Left ventricle myocardium superior (tissue), 1 donor: ENCODE results near the gene TEX9. TPM values are rescaled to one million over a fixed set of nuclear protein-coding genes. Genes with fewer than 3 reads are reported as not detected.
"Not testable (repeated sequence)": the region's sequence is repeated elsewhere in the genome, so short reads cannot be mapped to it uniquely, and the experiment has no call there.

Source experiments
- ATAC-seq: fragments of 200-7000 bp; cut with Tn5 transposase; one replicate; pipeline ENCODE4 v1.9.1; 2020; ENCODE audit warnings: mild to moderate bottlenecking, moderate library complexity
- DNase-seq: peaks from one replicate; pipeline ENCODE4 v3.0.0-alpha.2; 2020
- intact Hi-C: fragments of 100-400 bp; cut with micrococcal nuclease; formaldehyde crosslinking; loops from one replicate; pipeline ENCODE4 v1.11.0; 2022
- long read RNA-seq: library from polyadenylated mRNA; unstranded; transcript quantifications from one replicate; pipeline ENCODE4 v2.0.0, GENCODE V29; 2021
- total RNA-seq: library from RNA; stranded (reverse); fragmentation: NEBNext Ultra II Directional; extraction: Animal tissue kit (Norgen Biotek cat#: 25700); gene quantifications from one replicate; pipeline ENCODE4 v1.2.1, GENCODE V29; 2021
- donor health status: DM: no; HTN: yes; CAD: no; lungs with severe emphysema.

TEX9 gene
- total RNA-seq = 0.40 TPM
- long read RNA-seq = 0 reads

DNA sequence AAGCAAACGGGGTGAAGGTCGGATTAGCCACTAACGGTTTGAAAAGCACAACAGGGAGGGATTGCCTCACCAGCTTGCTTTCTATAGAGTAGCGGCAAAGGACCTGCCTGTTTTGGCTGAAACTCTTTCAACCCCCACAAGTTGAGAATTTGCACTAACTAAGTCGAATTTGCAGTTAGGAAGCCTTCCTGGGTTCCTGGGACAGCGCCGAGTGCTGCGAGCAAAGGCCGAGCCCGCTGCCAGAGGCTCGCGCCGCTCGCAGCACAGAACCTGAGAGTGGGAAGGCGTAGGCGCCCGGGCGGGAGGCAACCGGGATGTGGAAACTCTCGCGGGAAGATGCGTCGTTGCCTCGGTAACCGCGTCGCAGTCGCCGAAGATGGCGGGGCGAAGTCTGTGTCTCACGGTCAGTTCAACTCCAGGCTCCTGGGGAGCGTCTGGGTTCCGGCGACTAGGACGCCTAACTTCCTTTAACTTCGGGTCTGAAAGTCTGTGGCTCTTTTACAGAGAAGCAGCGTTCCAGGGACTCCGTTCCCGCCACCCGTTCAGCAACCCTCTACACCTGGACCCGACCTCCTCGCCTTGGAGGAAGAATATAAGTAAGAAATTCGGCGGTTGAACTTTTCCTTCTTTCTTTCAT is at the start of gene TEX9:
Gene TEX9, plus strand, starts transcription at position 352 of the 637 bp plus-strand sequence. Its CDS starts 25 bp downstream, at position 377.
- DNase-seq (peak; percentile 90), ATAC-seq (peak; percentile 100)
- intact Hi-C loops = no loop called here

DNA sequence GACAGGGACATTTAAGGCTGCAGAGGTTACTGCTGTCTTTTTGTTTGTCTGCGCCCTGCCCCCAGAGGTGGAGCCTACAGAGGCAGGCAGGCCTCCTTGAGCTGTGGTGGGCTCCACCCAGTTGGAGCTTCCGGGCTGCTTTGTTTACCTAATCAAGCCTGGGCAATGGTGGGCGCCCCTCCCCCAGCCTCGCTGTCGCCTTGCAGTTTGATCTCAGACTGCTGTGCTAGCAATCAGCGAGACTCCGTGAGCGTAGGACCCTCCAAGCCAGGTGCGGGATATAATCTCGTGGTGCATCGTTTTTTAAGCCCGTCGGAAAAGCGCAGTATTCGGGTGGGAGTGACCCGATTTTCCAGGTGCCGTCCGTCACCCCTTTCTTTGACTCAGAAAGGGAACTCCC is 48.7 kb upstream of the TEX9 start:
- intact Hi-C loops, ATAC-seq, DNase-seq: not testable (repeated sequence)

DNA sequence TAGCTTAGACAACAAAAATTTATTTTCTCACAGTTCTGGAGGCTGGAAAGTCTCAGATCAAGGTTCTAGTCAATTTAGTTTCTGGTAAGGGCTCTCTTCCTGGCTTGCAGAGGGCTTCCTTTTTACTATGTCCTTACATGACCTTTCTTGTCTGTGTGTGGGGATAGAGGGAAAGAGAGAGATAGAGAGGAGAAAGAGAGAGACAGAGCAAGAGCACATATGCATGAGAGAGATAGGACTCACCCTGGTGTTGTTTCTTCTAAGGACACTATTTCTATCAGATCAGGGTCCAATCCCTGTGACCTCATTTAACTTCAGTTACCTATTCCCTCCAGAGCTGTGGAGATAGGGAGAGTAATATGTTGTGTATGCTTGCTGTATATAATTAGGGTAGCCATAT is 44.9 kb upstream of the TEX9 start:
- intact Hi-C loops = no loop called here
- no peak for DNase-seq
- no peak for ATAC-seq

DNA sequence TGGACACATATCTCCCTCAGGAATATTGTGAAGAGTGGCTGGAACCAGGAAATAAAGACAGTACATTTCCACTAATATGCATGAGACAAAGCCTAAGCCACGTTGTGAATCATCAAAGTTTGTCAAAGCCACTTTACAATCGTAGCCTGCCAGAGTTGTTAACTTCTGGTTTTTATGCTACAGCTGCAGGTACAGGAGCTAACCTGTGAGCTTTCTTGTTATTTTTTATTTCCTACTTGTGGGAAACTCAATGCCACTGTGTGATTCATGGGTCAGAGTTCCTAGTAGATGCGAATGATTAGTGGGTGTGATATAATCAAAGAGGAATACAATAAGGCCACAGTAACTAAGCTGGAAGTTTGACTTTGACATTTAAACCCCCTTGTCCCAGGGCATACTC is 44.4 kb upstream of the TEX9 start:
- ATAC-seq = no peak
- intact Hi-C loops = no loop called here
- no peak for DNase-seq

DNA sequence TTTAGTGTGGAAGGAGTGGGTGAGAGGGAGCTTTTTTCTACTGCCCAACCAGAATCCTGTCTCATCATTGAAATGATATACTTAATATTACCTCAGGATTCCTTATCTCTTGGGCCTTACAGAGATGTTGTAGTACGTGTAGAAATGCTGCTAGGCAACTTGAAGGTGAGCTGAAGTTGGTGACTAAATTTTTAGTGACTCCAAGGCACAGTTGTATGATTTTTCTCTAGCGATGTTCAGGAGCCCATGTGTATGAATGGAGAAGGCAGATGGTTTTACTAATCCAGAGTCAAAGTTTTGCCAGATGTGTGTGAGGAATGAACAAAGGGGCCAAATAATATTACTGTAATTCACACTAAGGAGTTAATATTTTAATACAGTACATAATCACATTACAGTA is 42.8 kb upstream of the TEX9 start:
- no peak for DNase-seq
- intact Hi-C loops = no loop called here
- no peak for ATAC-seq

DNA sequence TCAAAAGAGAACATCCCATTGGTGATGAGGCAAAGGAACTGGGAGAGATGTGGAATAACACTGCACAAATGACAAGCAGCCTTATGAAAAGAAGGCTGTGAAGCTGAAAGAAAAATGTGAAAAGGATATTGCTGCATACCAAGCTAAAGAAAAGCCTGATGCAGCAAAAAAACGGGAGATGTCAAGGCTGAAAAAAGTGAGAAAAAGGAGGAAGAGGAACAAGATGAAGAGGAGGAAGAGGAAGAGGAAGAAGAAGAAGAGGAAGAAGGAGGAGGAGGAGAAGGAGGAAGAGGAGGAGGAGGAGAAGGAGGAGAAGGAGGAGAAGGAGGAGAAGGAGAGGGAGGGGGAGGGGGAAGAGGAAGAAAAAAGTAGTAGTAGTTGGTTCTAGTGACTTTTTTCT is 41.8 kb upstream of the TEX9 start:
- DNase-seq = no peak
- no peak for ATAC-seq
- intact Hi-C loops = no loop called here

DNA sequence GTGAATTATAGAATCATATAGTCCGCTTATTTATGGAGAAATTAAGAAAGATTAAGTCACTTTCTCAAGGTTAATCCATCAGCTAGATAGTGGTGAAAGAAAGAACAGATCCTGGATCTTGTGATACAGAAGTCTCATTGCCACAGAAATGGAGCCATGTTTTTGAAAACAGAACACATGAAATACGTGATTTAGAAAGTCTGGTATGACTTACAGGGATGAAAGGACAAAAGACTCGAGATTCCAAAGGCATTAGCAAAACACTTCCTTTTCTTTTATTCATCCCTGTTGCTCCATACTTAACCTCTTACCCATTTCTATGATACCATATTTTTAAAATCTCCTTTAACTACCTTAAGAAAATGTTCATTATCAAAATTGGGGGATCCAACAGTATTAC is 40.0 kb upstream of the TEX9 start:
- intact Hi-C loops = no loop called here
- ATAC-seq (no peak), DNase-seq (no peak)

DNA sequence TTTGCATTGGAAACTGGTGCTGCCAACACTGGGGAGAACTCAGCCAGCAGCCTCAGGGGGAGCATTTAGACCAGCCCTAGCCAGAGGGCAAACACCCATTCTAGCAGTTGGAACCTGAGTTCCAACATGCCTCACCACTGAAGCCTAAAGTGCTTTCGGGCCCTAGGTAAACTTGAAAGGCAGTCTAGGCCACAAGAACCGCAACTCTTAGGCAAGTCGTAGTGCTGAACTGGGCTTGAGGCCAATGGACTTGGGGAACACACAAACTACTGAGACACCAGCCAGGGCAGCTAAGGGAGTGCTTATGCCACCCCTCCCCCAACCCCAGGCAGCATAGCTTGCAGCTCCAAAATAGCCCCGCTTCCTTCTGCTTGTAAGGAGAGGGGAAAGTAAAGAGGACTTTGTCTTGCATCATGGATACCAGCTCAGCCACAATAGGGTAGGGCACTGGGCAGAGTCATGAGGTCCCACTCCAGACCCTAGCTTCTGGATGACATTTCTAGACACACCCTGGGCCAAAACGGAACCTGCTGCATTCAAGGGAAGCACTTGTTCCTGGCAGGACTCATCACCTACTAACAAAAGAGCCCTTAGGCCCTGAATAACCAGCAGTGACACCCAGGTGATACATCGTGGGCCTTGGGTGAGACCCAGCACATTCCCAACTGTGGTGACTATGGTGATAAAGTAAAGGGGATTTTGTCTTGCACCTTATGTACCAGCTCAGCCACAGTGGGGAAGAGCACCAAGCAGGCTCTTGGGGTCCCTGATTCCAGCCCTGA is 37.3 kb upstream of the TEX9 start:
- DNase-seq = no peak
- ATAC-seq = no peak
- intact Hi-C loops = no loop called here

DNA sequence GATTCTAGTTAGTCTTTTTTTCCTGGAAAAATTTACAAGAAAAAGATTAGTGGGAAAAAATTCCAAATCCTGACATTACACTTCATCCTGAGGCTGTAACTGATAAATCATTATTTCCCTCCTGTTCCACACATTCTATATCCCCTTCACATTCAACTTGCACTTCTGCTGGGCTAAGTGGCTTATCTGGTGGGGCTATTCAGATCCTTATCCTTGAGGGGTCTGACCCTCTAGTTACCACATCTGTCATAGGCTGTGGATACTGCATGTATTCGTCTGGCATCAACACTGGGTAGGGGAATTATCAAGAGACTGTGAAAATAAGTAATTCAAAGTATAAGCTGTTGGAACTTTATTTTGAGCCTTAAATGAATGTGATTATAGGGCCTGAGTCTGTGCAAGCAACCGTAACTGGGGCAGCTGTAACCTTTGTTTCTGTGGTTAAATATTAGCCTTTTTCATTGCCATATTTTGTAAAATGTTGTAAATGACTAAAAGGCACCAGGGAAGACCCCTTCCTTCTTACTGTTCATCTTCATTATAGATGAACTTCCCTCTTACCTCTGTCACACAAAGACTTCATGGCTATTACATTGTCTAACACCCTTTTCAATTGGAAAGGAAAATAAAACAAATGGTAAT is 28.0 kb upstream of the TEX9 start:
- DNase-seq (no peak), ATAC-seq (no peak)
- intact Hi-C loops = no loop called here

DNA sequence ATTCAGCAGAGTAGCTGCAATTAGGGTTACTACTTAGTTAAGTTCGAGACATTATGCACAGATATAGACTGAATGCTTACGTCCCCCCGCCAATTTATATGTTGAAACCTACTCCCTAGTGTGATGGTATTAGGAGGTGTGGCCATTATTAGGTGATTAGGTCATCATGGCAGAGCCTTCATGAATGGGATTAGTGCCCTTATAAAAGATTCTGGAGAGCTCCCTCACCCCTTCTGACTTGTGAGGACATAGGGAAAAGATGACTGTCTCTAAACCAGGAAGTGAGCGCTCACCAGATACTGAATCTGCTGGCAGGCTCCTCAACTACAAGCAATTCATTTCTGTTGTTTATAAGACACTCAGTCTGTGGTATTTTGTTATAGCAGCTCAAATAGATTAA is 25.6 kb upstream of the TEX9 start:
- intact Hi-C loops = no loop called here
- DNase-seq = no peak
- ATAC-seq = no peak

DNA sequence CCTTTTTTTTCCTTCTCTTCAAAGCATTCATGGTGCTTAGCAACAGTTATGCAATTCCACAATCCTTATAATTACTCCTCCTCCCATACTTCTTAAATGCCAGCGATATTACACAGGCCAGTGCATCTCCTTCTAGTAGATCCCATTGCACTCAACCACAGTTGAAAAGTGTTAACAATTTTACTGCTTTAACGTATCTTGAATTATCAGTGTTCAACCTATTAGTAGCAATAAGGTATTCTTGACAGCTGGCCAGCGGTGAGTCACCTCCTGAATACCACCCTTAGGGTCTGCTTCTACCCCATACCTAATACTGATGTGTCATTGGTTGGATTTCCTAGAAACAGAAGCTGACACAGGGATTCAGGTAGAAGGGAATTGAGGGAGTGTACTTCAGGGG is 24.0 kb upstream of the TEX9 start:
- no peak for DNase-seq
- no peak for ATAC-seq
- intact Hi-C loops = no loop called here

DNA sequence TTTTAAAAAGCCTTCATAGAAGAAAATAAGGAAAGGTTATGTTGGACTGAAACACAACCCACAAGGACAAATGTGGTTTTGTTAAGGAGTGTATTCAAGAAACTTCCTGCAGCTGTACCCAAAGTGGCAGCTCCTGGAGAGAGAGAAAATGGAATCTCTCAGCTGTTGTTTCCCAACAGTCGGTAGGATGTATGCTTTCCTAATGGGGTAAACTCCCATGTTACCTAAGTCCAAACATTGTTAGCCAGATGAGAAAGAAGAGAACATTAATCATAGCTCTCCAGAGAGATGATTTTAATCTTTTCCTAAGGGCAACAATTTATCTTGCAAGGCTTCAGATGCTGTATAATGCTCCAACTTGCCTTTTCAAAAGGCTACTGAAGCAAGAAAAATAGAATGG is 22.6 kb upstream of the TEX9 start:
- DNase-seq (no peak), ATAC-seq (no peak)
- intact Hi-C loops = no loop called here

DNA sequence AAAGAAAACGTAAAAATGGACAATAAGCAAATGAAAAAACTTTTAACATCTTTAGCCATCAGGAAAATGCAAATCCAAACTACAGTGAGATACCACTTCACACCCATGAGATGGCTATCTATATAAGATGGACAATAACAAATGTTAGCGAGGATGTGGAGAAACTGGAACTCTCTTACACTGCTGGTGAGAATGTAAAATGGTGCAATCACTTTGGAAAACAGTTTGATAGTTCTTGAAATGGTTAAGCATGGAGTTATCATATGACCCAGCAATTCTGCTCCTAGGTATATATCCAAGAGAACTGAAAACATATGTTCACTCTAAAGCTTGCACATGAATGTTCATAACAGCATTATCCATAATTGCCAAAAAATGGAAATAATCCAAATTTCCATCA is 21.3 kb upstream of the TEX9 start:
- no peak for ATAC-seq
- intact Hi-C loops = no loop called here

DNA sequence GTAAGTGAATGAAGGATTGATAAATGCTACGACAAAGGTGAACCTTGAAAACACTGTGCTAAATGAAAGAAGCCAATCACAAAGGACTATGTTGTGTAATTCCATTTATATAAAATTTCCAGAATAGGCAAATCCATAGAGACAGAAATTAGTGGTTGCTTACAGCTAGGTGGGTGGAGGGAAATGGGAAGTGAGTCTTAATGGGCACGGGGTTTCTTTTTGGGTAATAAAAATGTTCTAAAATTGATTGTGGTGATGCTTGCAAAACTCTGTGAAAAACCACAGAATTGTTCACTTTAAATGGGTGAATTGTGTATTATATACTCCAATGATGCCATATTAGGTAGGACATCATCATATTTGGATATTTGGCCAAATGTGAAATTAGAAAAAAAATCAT is 20.9 kb upstream of the TEX9 start:
- no peak for DNase-seq
- intact Hi-C loops = no loop called here
- ATAC-seq = no peak

More for the DNA sequence above, 21.3 kb upstream of the TEX9 start:
- DNase-seq = no peak

DNA sequence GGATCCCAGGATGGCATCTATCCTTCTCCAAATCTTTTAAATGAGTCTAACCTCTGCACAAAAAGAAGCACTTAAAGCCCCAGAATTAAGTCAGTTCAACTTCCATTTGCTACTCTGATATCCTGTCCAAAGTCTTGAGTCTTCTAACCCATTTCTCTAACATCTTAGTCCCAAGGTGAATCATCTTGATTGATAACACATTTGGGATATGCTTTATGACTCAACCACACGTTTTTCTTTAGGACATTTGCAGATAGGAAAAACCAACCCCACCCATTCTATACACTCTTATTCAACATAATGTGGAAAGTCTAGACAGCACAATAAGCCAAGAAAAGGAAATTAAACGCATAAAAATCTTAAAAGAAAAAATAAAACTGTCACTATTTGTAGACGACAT is 18.8 kb upstream of the TEX9 start:
- no peak for ATAC-seq
- no peak for DNase-seq
- intact Hi-C loops = no loop called here

DNA sequence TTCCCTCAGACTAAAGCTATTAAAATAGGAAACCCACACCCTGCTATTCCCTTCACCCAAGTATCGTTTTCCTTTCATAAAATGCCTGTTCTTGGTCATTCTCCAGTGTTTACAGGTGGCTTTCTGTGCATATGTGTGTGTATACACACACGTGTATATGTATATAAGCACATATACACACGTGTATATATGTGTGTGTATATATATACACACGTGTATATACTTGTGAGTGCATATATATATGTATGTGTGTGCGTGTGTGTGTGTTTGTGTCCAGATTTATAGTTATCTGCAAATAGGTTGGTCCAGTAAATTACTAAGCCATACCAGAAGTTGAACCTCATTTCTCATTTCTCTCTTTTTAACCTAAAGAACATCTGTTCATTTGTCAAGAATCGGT is 15.7 kb upstream of the TEX9 start:
- ATAC-seq = no peak
- no peak for DNase-seq
- intact Hi-C loops = no loop called here

DNA sequence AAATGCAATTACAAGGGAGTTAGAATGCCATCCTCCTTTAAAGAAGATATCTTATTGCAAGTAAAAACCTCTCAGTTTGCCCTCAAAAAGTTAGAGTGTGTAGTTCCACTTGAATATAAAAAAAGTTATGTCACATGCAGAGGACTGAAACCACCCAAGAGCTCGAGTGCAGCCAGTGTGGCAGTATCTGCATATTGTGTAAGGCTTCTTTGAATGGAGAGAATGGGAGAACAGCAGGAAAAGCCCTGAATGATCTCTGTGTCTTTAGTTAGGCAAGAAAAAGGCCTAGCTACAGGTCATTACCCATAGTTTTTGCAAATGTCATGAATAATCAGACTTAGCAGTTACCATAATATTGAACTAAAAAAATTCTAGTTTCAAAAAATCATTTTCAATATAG is 13.9 kb upstream of the TEX9 start:
- no peak for ATAC-seq
- intact Hi-C loops = no loop called here
- DNase-seq = no peak

DNA sequence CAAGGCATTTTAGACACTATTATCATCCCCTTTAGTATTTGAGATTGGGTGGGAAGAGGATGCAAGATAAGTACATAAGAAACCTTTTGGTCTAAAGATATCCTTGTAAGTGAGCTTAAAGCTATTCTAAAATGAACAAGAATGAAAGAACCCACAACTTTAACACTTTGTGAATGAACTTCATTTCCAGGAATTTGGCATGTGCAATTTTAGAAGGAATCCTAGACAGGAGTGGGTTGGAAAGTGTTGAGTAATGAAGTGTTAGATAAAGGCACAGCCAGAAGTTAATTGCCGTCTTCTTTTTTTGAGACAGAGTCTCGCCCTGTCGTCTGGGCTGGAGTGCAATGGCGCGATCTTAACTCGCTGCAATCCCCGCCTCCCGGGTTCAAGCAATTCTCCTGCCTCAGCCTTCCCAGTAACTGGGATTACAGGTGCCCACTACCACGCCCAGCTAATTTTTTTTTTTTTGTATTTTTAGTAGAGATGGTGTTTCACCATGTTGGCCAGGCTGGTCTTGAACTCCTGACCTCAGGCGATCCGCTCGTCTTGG is 13.2 kb upstream of the TEX9 start:
- ATAC-seq (no peak), DNase-seq (no peak)
- intact Hi-C loops = no loop called here

DNA sequence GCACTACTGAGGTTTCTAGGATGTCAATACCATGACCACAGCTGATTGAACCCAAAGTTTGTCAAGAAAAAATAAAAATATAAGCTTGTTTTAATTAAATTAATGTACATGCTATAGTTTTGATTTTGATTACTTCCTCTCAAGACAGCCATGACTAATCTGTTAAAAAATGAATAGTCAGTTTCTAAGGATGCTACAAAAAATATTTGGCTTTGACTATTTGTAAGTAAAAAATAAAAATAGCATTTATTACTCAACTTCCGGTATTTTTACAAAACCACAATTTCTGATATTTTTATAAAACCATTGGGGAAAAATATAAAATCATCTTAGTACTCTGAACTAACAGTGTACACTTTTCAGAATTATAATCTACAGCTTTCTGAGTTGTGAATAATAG is 12.1 kb upstream of the TEX9 start:
- ATAC-seq = no peak
- intact Hi-C loops = no loop called here

DNA sequence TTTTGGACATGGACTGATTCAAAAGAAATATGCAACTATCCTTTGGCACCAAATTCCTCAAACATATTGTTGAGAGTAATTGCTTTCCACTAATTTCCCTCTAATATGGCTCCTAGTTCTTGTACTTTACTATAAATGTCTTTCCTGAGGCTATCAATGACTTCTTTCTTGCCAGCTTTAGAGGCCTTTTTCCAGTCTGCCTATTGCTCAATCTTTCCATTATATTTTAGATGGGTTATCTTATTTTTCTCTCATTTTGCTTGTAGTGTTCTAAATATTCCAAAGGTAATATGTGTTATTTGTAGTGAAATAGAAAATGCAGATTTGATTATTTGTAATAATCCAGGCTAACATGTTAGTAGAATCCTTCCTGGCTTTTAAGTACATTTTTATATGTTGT is 11.5 kb upstream of the TEX9 start:
- ATAC-seq (no peak), DNase-seq (no peak)

More for the DNA sequence above, 12.1 kb upstream of the TEX9 start:
- no peak for DNase-seq

More for the DNA sequence above, 11.5 kb upstream of the TEX9 start:
- intact Hi-C loops = no loop called here
